H1 (cell line): Measurements from ENCODE around the gene SLC2A10. TPM values are rescaled to one million over a fixed set of nuclear protein-coding genes. Genes with fewer than 3 reads are reported as not detected.

Source experiments
- CTCF ChIA-PET: fragments of 300-600 bp; sonication (Branson Sonifier 250); formaldehyde crosslinking; loops from one replicate; lab custom pipeline; 2021; ENCODE audit not compliant: partially characterized antibody; lab: Charles Lee
- POLR2A ChIA-PET: fragments of 300-600 bp; sonication (Branson Sonifier 250); formaldehyde crosslinking; loops from one replicate; lab custom pipeline; 2021; ENCODE audit warnings: inconsistent platforms; ENCODE audit not compliant: partially characterized antibody; lab: Charles Lee
- DNase-seq, 2 experiments: peaks; one replicate each; pipeline versions ENCODE4 v3.0.0 to v3.0.0-alpha.2; 2010 to 2022; ENCODE audit warnings: low spot score in 2 of 2, low read depth in 1 of 2, mixed read lengths in 1 of 2
- FAIRE-seq: peaks from 2 replicates; lab custom pipeline; 2011; peaks lifted over from hg19 to GRCh38; lab: Jason Lieb, UNC
- H2AFZ ChIP-seq: 2 replicates; pipeline ENCODE4 v1.8.1; 2012; ENCODE audit warnings: low read length, inconsistent platforms
- H2AK5ac ChIP-seq: 2 replicates; pipeline ENCODE4 v1.6.1; 2013; ENCODE audit warnings: low read depth, low read length
- H2BK120ac ChIP-seq: replicated peaks from 2 replicates; pipeline ENCODE3; 2013; ENCODE audit warnings: low read depth, low read length, inconsistent platforms
- H2BK12ac ChIP-seq: 2 replicates; pipeline ENCODE4 v1.6.1; 2013; ENCODE audit warnings: low read depth, low read length
- H2BK15ac ChIP-seq: 2 replicates; pipeline ENCODE4 v1.6.1; 2013; ENCODE audit warnings: low read length
- H2BK20ac ChIP-seq: 2 replicates; pipeline ENCODE4 v1.6.1; 2013; ENCODE audit warnings: low read length
- H2BK5ac ChIP-seq: 2 replicates; pipeline ENCODE4 v1.6.1; 2013; ENCODE audit warnings: low read depth, low read length
- H3K14ac ChIP-seq: 2 replicates; pipeline ENCODE4 v1.6.1; 2013; ENCODE audit warnings: inconsistent platforms; ENCODE audit not compliant: insufficient read length
- H3K18ac ChIP-seq: 2 replicates; pipeline ENCODE4 v1.6.1; 2013; ENCODE audit warnings: low read length; ENCODE audit errors: extremely low read depth
- H3K23ac ChIP-seq: 2 replicates; pipeline ENCODE4 v1.6.1; 2013; ENCODE audit warnings: inconsistent platforms; ENCODE audit not compliant: insufficient read length
- H3K23me2 ChIP-seq: 2 replicates; pipeline ENCODE4 v1.6.1; 2013; ENCODE audit warnings: low read depth, low read length
- H3K27ac ChIP-seq: 2 replicates; pipeline ENCODE4 v1.6.1; 2011; ENCODE audit warnings: low read depth, low read length, inconsistent platforms
- H3K27me3 ChIP-seq, 4 experiments: replicated peaks in 1 of 4; 1 replicate in 1 of 4; 2 replicates in 3 of 4; pipeline versions ENCODE4 v1.6.1 to v1.8.1; 2011 to 2013; ENCODE audit warnings: low read length in 3 of 4, mild to moderate bottlenecking in 3 of 4, inconsistent platforms in 2 of 4, mixed read lengths in 2 of 4, moderate library complexity in 1 of 4; ENCODE audit not compliant: control insufficient read depth in 3 of 4, insufficient read depth in 3 of 4; ENCODE audit errors: extremely low read depth in 1 of 4
- H3K36me3 ChIP-seq, 4 experiments: 2 replicates each; pipeline versions ENCODE4 v1.6.1 to v1.8.1; 2011 to 2013; ENCODE audit warnings: mild to moderate bottlenecking in 4 of 4, low read length in 3 of 4, moderate library complexity in 2 of 4, control low read depth in 1 of 4, inconsistent platforms in 1 of 4; ENCODE audit not compliant: insufficient read depth in 4 of 4, control insufficient read depth in 2 of 4
- H3K4ac ChIP-seq: replicated peaks from 2 replicates; pipeline ENCODE3; 2013; ENCODE audit warnings: low read length, low read depth, mixed read lengths, inconsistent platforms; ENCODE audit not compliant: insufficient read length
- H3K4me1 ChIP-seq, 4 experiments: replicated peaks in 1 of 4; 1 replicate in 1 of 4; 2 replicates in 3 of 4; pipeline versions ENCODE4 v1.6.1 to v1.8.1; 2011 to 2013; ENCODE audit warnings: low read length in 3 of 4, inconsistent platforms in 2 of 4, mixed read lengths in 1 of 4; ENCODE audit not compliant: insufficient read depth in 4 of 4, control insufficient read depth in 3 of 4
- H3K4me2 ChIP-seq, 2 experiments: 2 replicates each; pipeline versions ENCODE4 v1.6.1 to v1.8.1; 2011 to 2013; ENCODE audit warnings: low read depth in 2 of 2, low read length in 2 of 2, control low read depth in 1 of 2, inconsistent platforms in 1 of 2, mild to moderate bottlenecking in 1 of 2; ENCODE audit not compliant: insufficient read depth in 1 of 2
- H3K4me3 ChIP-seq, 4 experiments: fragments of 200-600, 300-600 bp in 1 of 4; sonication (generic), shearing (Covaris generic), sonication (Bioruptor Twin) in 1 of 4; 2 replicates each; pipeline versions ENCODE4 v1.5.1 to v1.8.1; 2011 to 2016; ENCODE audit warnings: low read length in 4 of 4, low read depth in 3 of 4, control low read depth in 2 of 4, inconsistent platforms in 2 of 4, mild to moderate bottlenecking in 2 of 4, mixed read lengths in 1 of 4, moderate library complexity in 1 of 4; ENCODE audit not compliant: insufficient read depth in 2 of 4; ENCODE audit errors: extremely low read depth in 1 of 4
- H3K56ac ChIP-seq: replicated peaks from 2 replicates; pipeline ENCODE3; 2013; ENCODE audit warnings: low read depth, mild to moderate bottlenecking, mixed read lengths, low read length, inconsistent platforms; ENCODE audit not compliant: insufficient read length
- H3K79me1 ChIP-seq: 2 replicates; pipeline ENCODE4 v1.6.1; 2013; ENCODE audit warnings: low read depth, low read length, control low read depth
- H3K79me2 ChIP-seq, 2 experiments: 2 replicates each; pipeline versions ENCODE4 v1.6.1 to v1.8.1; 2012 to 2013; ENCODE audit warnings: low read length in 2 of 2, mild to moderate bottlenecking in 2 of 2, inconsistent platforms in 1 of 2; ENCODE audit not compliant: insufficient read depth in 2 of 2, control insufficient read depth in 1 of 2
- H3K9ac ChIP-seq, 4 experiments: replicated peaks in 1 of 4; 1 replicate in 1 of 4; 2 replicates in 3 of 4; pipeline versions ENCODE4 v1.6.1 to v1.8.1; 2011 to 2013; ENCODE audit warnings: low read depth in 3 of 4, low read length in 3 of 4, control low read depth in 2 of 4, mild to moderate bottlenecking in 2 of 4, moderate library complexity in 2 of 4, inconsistent platforms in 1 of 4; ENCODE audit errors: extremely low read depth in 1 of 4
- H3K9me3 ChIP-seq, 2 experiments: 2 replicates each; pipeline versions ENCODE4 v1.6.1 to v1.8.1; 2012 to 2013; ENCODE audit warnings: mild to moderate bottlenecking in 2 of 2, moderate library complexity in 2 of 2, control low read depth in 1 of 2, inconsistent platforms in 1 of 2, low read depth in 1 of 2, low read length in 1 of 2, mixed read lengths in 1 of 2; ENCODE audit not compliant: insufficient read depth in 2 of 2
- H4K20me1 ChIP-seq, 2 experiments: replicated peaks in 1 of 2; 2 replicates each; pipeline versions ENCODE3 to v1.8.1; 2011 to 2013; ENCODE audit warnings: inconsistent platforms in 2 of 2, low read length in 2 of 2, mild to moderate bottlenecking in 1 of 2; ENCODE audit not compliant: insufficient read depth in 2 of 2, control insufficient read depth in 1 of 2
- H4K5ac ChIP-seq: 2 replicates; pipeline ENCODE4 v1.6.1; 2013; ENCODE audit warnings: low read length, low read depth, mixed read lengths, inconsistent platforms; ENCODE audit not compliant: insufficient read length
- H4K8ac ChIP-seq: 2 replicates; pipeline ENCODE4 v1.8.0; 2013; ENCODE audit warnings: mild to moderate bottlenecking, moderate library complexity, low read length, inconsistent platforms; ENCODE audit not compliant: insufficient read depth; ENCODE audit errors: extremely low read depth
- H4K91ac ChIP-seq: replicated peaks from 2 replicates; pipeline ENCODE3; 2013; ENCODE audit warnings: low read length, mixed read lengths, inconsistent platforms; ENCODE audit not compliant: insufficient read length
- ASH2L ChIP-seq: fragments of 200-600, 300-600 bp; sonication (generic); IDR thresholded peaks from one replicate; pipeline ENCODE4 v1.7.1; 2017; ENCODE audit warnings: low read length
- EP300 ChIP-seq, 2 experiments: IDR thresholded peaks; 1 replicate in 1 of 2; 2 replicates in 1 of 2; pipeline ENCODE4 v1.6.1; 2011 to 2012; ENCODE audit warnings: low read depth in 2 of 2, low read length in 2 of 2, mild to moderate bottlenecking in 2 of 2, borderline replicate concordance in 1 of 2, inconsistent platforms in 1 of 2, moderate library complexity in 1 of 2
- FOSL1 ChIP-seq: IDR thresholded peaks from 2 replicates; pipeline ENCODE4 v1.6.1; 2011; ENCODE audit warnings: mild to moderate bottlenecking, low read depth, low read length, moderate library complexity; ENCODE audit not compliant: insufficient read depth
- GABPA ChIP-seq: IDR thresholded peaks from 2 replicates; pipeline ENCODE4 v1.6.1; 2011; ENCODE audit warnings: mild to moderate bottlenecking, low read length, moderate library complexity, borderline replicate concordance; ENCODE audit not compliant: insufficient read depth
- HDAC2 ChIP-seq, 2 experiments: fragments of 300-600 bp in 1 of 2; sonication (generic) in 1 of 2; IDR thresholded peaks; 2 replicates each; pipeline ENCODE4 v1.6.1; 2011 to 2012; ENCODE audit warnings: low read depth in 2 of 2, low read length in 2 of 2, mild to moderate bottlenecking in 2 of 2, moderate library complexity in 2 of 2, borderline replicate concordance in 1 of 2, inconsistent platforms in 1 of 2
- KDM5A ChIP-seq: fragments of 200-600 bp; IDR thresholded peaks from 2 replicates; pipeline ENCODE4 v1.7.1; 2012; ENCODE audit warnings: mild to moderate bottlenecking, low read length, inconsistent platforms, mixed read lengths
- RNF2 ChIP-seq: fragments of 200-900, 300-1000 bp; sonication (generic); IDR thresholded peaks from 2 replicates; pipeline ENCODE4 v1.7.1; 2016; ENCODE audit warnings: borderline replicate concordance, low read depth, mild to moderate bottlenecking, antibody characterized with exemption, low read length; ENCODE audit not compliant: poor library complexity, severe bottlenecking; ENCODE audit errors: missing control alignments
- SAP30 ChIP-seq: fragments of 300-600 bp; sonication (generic); IDR thresholded peaks from 2 replicates; pipeline ENCODE4 v1.7.1; 2012; ENCODE audit warnings: low read length, moderate library complexity, mild to moderate bottlenecking, inconsistent platforms; ENCODE audit not compliant: insufficient read depth, insufficient replicate concordance
- SIX5 ChIP-seq: IDR thresholded peaks from 2 replicates; pipeline ENCODE4 v1.6.1; 2011; ENCODE audit warnings: mild to moderate bottlenecking, low read depth, low read length
- TAF7 ChIP-seq: optimal IDR thresholded peaks from 2 replicates; pipeline ENCODE3; 2011; ENCODE audit warnings: low read depth, mild to moderate bottlenecking, inconsistent platforms, low read length, moderate library complexity, borderline replicate concordance
- TBP ChIP-seq: IDR thresholded peaks from 2 replicates; pipeline ENCODE4 v1.6.1; 2011; ENCODE audit warnings: low read depth, low read length, improper control_type of control experiment
- YY1 ChIP-seq: IDR thresholded peaks from 2 replicates; pipeline ENCODE4 v1.6.1; 2011; ENCODE audit warnings: low read depth, mild to moderate bottlenecking, low read length
- WGBS, 2 experiments: shearing (Covaris generic) in 1 of 2; methylation state at CpG; one replicate each; pipeline versions ENCODE4 v1.1.6 to v1.1.7; 2013 to 2015; ENCODE audit warnings: low lambda C conversion rate in 2 of 2, mixed read lengths in 2 of 2, inconsistent platforms in 1 of 2, low coverage in 1 of 2, missing lambda C conversion rate in 1 of 2; ENCODE audit not compliant: insufficient replicate concordance in 2 of 2, insufficient coverage in 1 of 2, insufficient read length in 1 of 2; ENCODE audit errors: extremely low coverage in 1 of 2, missing lambda C conversion rate in 1 of 2; 5-methylcytosine and 5-hydroxymethylcytosine counted together
- polyA plus RNA-seq, 7 experiments: library from polyadenylated mRNA; depleted of rRNA in 3 of 7; stranded (reverse) in 5 of 7; unstranded in 2 of 7; fragments of >200 nt in 5 of 7; fragments of 200-250 nt in 2 of 7; gene quantifications; 1 replicate in 5 of 7; 2 replicates in 1 of 7; 4 replicates in 1 of 7; pipeline versions ENCODE4 v1.2.1 to v1.2.3, GENCODE V29; 2011 to 2013; ENCODE audit warnings: missing spikeins in 2 of 7, mixed read lengths in 2 of 7
- total RNA-seq: library from RNA; stranded (reverse); fragmentation: NEBNext Ultra II Directional; extraction: Animal tissue kit (Norgen Biotek cat#: 25700); gene quantifications from 2 replicates; pipeline ENCODE4 v1.2.1, GENCODE V29; 2021

SLC2A10 gene
- total and polyA plus RNA-seq, 2 of the 8 experiments (the other 6 are each of a cell fraction or from before 2014, with no cell fraction given): 9.0 to 9.7 TPM

- CTCF ChIA-PET: interaction anchor here (1.5 to 3.8 kb wide), 4 partner anchors 10 to 37 kb away, joined by 4 to 18 read pairs (median 5); no protein-coding TSS in a partner anchor
- no peak for TF ChIP-seq EP300 (IDR thresholded peaks at IDR 0.05; ENCODE audit: borderline replicate concordance in 1 of 2, low read depth in 2 of 2, low read length in 2 of 2)
- TF ChIP-seq HDAC2 (IDR thresholded peaks at IDR 0.05; ENCODE audit: borderline replicate concordance in 1 of 2, low read depth in 2 of 2, low read length in 2 of 2): no peak
- no peak for TF ChIP-seq FOSL1
- no peak for TF ChIP-seq GABPA
- TF ChIP-seq SIX5: no peak
- no peak for TF ChIP-seq KDM5A
- TF ChIP-seq YY1: no peak
- no peak for TF ChIP-seq TBP
- no peak for TF ChIP-seq RNF2
- TF ChIP-seq TAF7: no peak
- TF ChIP-seq SAP30: no peak
- TF ChIP-seq ASH2L: no peak
These were observed 3.2 kb upstream of the SLC2A10 start for GRCh38 chr20:46706242-46706641.

More at GRCh38 chr20:46706242-46706641, 3.2 kb upstream of the SLC2A10 start:
- Histone ChIP-seq H3K23ac (no peak overlapping the region), H3K4me1 (peaks cover 4 to 21% (median 18%) of the 10 kb centered on the region in 4 experiments), H2AK5ac (no peak overlapping the region), H4K91ac (no peak overlapping the region), H2BK12ac (no peak overlapping the region), H4K20me1 (no peaks in the 10 kb centered on the region), H3K9me3 (peaks cover 0 to 12% of the 10 kb centered on the region in 2 experiments; a peak in 2 of 4 replicates), H3K79me1 (no peaks in the 10 kb centered on the region), H2BK15ac (no peak overlapping the region), H3K27me3 (no peaks in the 10 kb centered on the region; a peak in 2 of 7 replicates), H3K79me2 (no peaks in the 10 kb centered on the region), H3K36me3 (no peaks in the 10 kb centered on the region), H3K27ac (no peak overlapping the region), H3K56ac (no peak overlapping the region), H3K4ac (no peak overlapping the region), H2BK20ac (no peak overlapping the region), H4K8ac (no peak overlapping the region), H2BK120ac (no peak overlapping the region), H3K9ac (no peak overlapping the region), H2BK5ac (no peak overlapping the region), H3K23me2 (peaks cover 9% of the 10 kb centered on the region), H4K5ac (no peak overlapping the region), H3K4me2 (no peak overlapping the region), H2AFZ (no peak overlapping the region), H3K4me3 (no peak overlapping the region), H3K14ac (no peak overlapping the region), H3K18ac (no peak overlapping the region)
- no peak for DNase-seq
- no peak for FAIRE-seq
- POLR2A ChIA-PET: interaction anchor here (1.1 to 2.8 kb wide), 2 partner anchors 12 to 23 kb away, joined by 3 to 9 read pairs; no protein-coding TSS in a partner anchor
- WGBS, 2 experiments: 96% methylated on average over 2 of the region's 2 CpGs; no CpG with 5 or more reads in 1 of the 2 experiments
